PC-3 (cell line): ENCODE results near the gene NPB. TPM values are rescaled to one million over a fixed set of nuclear protein-coding genes. Genes with fewer than 3 reads are reported as not detected.

ENCODE experiments used
- ATAC-seq: fragments of 200-7000 bp; cut with Tn5 transposase; 2 replicates; pipeline ENCODE4 v1.9.1; 2020; ENCODE audit warnings: mild to moderate bottlenecking, moderate library complexity
- BruUV-seq: library from RNA; stranded (reverse); fragments of 400-500 nt; replicated peaks from 2 replicates; lab custom pipeline; 2021; lab: Mats Ljungman, UMichigan
- CTCF ChIA-PET: fragments of 300-600 bp; sonication (Branson Sonifier 250); formaldehyde crosslinking; loops from one replicate; lab custom pipeline; 2022; ENCODE audit warnings: antibody characterized with exemption; lab: Charles Lee
- POLR2A ChIA-PET: fragments of 300-600 bp; sonication (Branson Sonifier 250); formaldehyde crosslinking; loops from one replicate; lab custom pipeline; 2022; ENCODE audit warnings: antibody characterized with exemption; ENCODE audit not compliant: unreplicated experiment; lab: Charles Lee
- DNase-seq: peaks from one replicate; pipeline ENCODE4 v3.0.0-alpha.2; 2015
- H2AFZ ChIP-seq: fragments of 300-600 bp; sonication (generic); 2 replicates; pipeline ENCODE4 v1.6.0; 2016; ENCODE audit warnings: antibody characterized with exemption, low read length
- H3F3A ChIP-seq: fragments of 300-600 bp; sonication (generic); one replicate; pipeline ENCODE4 v1.6.0; 2017; ENCODE audit warnings: antibody characterized with exemption, low read length, control low read depth, mild to moderate bottlenecking; ENCODE audit not compliant: unreplicated experiment
- H3K27ac ChIP-seq: fragments of 300-600 bp; sonication (generic); 2 replicates; pipeline ENCODE4 v1.5.1; 2016; ENCODE audit warnings: mild to moderate bottlenecking, low read length
- H3K27me3 ChIP-seq: fragments of 300-600 bp; sonication (generic); 2 replicates; pipeline ENCODE4 v1.6.1; 2016; ENCODE audit warnings: low read length, mixed read lengths
- H3K36me3 ChIP-seq: fragments of 300-600 bp; sonication (generic); 2 replicates; pipeline ENCODE4 v1.6.1; 2016; ENCODE audit warnings: low read depth, mixed run types, low read length, mixed read lengths
- H3K4me1 ChIP-seq: fragments of 300-600 bp; sonication (generic); 2 replicates; pipeline ENCODE4 v1.5.1; 2016; ENCODE audit warnings: low read length; ENCODE audit not compliant: insufficient read depth
- H3K4me2 ChIP-seq: fragments of 300-600 bp; sonication (generic); 2 replicates; pipeline ENCODE4 v1.6.0; 2016; ENCODE audit warnings: low read length
- H3K4me3 ChIP-seq: fragments of 300-600 bp; sonication (generic); 2 replicates; pipeline ENCODE4 v1.5.1; 2016; ENCODE audit warnings: mild to moderate bottlenecking, low read length, mixed read lengths
- H3K79me2 ChIP-seq: fragments of 300-600 bp; sonication (generic); 2 replicates; pipeline ENCODE4 v1.6.1; 2017; ENCODE audit warnings: low read length, mixed read lengths
- H3K9ac ChIP-seq: fragments of 300-600 bp; sonication (generic); 2 replicates; pipeline ENCODE4 v1.6.0; 2016; ENCODE audit warnings: mild to moderate bottlenecking, low read length
- H3K9me2 ChIP-seq: fragments of 300-600 bp; sonication (generic); replicated peaks from 2 replicates; pipeline ENCODE4 v1.6.1; 2016; ENCODE audit warnings: mixed run types, low read length, mixed read lengths
- H3K9me3 ChIP-seq: fragments of 300-600 bp; sonication (generic); 2 replicates; pipeline ENCODE4 v1.6.1; 2016; ENCODE audit warnings: low read length, mixed read lengths
- H4K20me1 ChIP-seq: fragments of 300-600 bp; sonication (generic); 2 replicates; pipeline ENCODE4 v1.6.1; 2016; ENCODE audit warnings: low read length, mixed read lengths
- EZH2 ChIP-seq: fragments of 300-600 bp; sonication (generic); IDR thresholded peaks from one replicate; pipeline ENCODE4 v1.6.1; 2017; ENCODE audit warnings: antibody characterized with exemption, mild to moderate bottlenecking, low read length; ENCODE audit not compliant: unreplicated experiment
- EZH2phosphoT487 ChIP-seq: fragments of 300-600 bp; sonication (generic); IDR thresholded peaks from 2 replicates; pipeline ENCODE4 v1.6.1; 2018; ENCODE audit warnings: mild to moderate bottlenecking, antibody characterized with exemption, low read length, borderline replicate concordance
- intact Hi-C: fragments of 100-400 bp; cut with micrococcal nuclease; formaldehyde crosslinking; loops from 2 replicates; pipeline ENCODE4 v1.9.0; 2023
- total RNA-seq: library from RNA; depleted of rRNA; stranded (reverse); fragments of >200 nt; gene quantifications from 2 replicates; pipeline ENCODE4 v1.2.3, GENCODE V29; 2014
- TF ChIP-seq, protein P1 (sequence below): fragments of 300-600 bp; sonication (generic); conservative IDR thresholded peaks from 2 replicates; pipeline ENCODE4 v1.5.1; 2017; ENCODE audit warnings: antibody characterized with exemption, low read depth, mild to moderate bottlenecking, low read length

Gene NPB
- total RNA-seq, 1 experiment from 2014 or later = 0.07 TPM

DNA sequence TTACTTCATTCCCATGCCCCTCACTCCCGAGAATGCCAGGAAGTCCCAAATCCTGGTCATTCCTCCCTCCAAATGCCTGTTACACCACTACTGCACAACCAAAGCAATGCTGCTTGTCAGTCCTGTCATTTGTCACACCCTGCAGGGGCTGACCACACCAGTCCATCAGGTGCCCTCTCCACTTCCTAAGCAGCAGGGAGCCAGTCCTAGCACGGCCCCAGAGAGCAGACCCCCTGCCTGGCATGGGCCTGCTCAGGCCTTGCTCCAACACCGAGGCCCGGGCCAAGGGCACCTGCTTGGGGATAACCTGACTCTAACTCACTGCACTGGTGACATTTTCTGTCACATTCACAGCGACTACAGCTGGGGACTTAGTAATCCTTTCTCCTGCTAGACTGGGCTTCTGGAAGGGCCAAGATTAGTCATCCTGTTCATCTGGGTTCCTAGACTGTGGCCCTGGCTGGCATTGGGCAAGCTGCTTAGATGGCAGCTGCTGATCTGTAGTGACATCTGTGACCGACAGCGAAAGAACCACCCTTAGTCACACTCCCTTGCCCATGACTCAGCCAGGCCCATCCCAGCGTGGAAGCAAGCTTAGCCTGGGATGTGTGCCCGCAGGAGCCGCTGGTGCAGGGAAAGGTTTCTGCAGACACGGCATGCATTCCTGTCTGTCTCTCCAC, 16.0 kb upstream of the NPB start:
- no peak for TF ChIP-seq EZH2phosphoT487

DNA sequence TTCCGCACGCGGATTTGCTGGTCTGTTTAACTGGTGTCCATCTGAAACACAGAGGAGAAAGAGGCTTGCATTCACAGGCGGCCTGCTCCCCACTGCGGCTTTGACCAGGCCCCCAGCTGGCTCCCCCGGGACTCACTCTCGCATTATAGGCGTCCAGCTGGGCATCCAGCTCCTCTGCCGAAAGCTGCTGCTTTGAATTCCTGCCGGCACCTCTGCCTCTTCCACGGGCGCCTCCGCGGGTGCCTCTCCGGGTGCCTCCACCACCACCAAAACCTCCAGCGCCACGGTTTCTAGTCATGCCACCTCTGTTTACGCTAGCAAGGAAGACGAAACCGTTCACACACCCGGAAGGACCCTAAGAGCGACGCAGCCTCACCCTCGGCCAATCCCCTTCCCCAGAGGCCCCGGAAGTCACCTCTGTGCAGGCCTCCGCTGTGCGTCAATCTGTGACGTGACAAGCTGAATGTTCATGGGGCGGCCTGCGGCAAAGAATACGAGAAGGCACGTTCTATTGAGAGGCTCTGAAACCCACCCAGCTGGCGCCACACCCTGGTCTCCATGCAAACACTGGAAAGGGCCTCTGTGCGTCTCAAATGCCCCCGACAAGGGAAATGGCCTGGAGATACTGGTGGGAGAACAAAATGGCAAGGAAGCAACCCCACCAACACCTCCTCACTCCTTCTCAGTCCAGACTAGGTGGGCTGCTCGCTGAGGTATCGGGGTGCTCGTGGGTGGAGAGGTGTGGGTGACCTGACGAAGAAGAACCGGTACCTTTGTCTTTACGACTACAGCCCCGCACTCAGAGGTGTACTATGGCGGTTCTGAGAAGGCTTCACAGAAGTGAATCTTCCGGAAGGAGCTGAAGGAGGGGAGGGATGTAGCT, 13.7 kb upstream of the NPB start:
- H3F3A ChIP-seq = peaks cover 12% of the 10 kb centered on the region
- H3K9me3 ChIP-seq = no peaks in the 10 kb centered on the region
- TF ChIP-seq, protein P1, sequence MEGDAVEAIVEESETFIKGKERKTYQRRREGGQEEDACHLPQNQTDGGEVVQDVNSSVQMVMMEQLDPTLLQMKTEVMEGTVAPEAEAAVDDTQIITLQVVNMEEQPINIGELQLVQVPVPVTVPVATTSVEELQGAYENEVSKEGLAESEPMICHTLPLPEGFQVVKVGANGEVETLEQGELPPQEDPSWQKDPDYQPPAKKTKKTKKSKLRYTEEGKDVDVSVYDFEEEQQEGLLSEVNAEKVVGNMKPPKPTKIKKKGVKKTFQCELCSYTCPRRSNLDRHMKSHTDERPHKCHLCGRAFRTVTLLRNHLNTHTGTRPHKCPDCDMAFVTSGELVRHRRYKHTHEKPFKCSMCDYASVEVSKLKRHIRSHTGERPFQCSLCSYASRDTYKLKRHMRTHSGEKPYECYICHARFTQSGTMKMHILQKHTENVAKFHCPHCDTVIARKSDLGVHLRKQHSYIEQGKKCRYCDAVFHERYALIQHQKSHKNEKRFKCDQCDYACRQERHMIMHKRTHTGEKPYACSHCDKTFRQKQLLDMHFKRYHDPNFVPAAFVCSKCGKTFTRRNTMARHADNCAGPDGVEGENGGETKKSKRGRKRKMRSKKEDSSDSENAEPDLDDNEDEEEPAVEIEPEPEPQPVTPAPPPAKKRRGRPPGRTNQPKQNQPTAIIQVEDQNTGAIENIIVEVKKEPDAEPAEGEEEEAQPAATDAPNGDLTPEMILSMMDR = no peak
- TF ChIP-seq EZH2 = no peak
- no peak for TF ChIP-seq EZH2phosphoT487
- no peak for ATAC-seq
- POLR2A ChIA-PET = no interaction called here
- CTCF ChIA-PET = no interaction called here
- H3K27ac ChIP-seq = no peak overlapping the region
- peaks cover 45% of the 10 kb centered on the region for H3K4me1 ChIP-seq
- no peak overlapping the region for H2AFZ ChIP-seq
- H3K4me3 ChIP-seq = no peak overlapping the region
- H3K79me2 ChIP-seq = peaks cover 81% of the 10 kb centered on the region
- H3K4me2 ChIP-seq = no peak overlapping the region
- H3K27me3 ChIP-seq = no peaks in the 10 kb centered on the region
- H3K36me3 ChIP-seq = peaks cover 60% of the 10 kb centered on the region
- intact Hi-C loops = no loop called here
- no TSS peak for BruUV-seq
- DNase-seq = no peak
- no peaks in the 10 kb centered on the region for H3K9me2 ChIP-seq
- no peak overlapping the region for H3K9ac ChIP-seq
- H4K20me1 ChIP-seq = peaks cover 34% of the 10 kb centered on the region

More for the DNA sequence above, 16.0 kb upstream of the NPB start:
- Histone ChIP-seq H3K9me2 (no peaks in the 10 kb centered on the region), H3K4me2 (peak overlapping the region; percentile 60), H2AFZ (no peak overlapping the region), H3K9ac (no peak overlapping the region), H3K27me3 (no peaks in the 10 kb centered on the region), H3K4me1 (peaks cover 41% of the 10 kb centered on the region), H3K79me2 (peaks cover 70% of the 10 kb centered on the region), H3K36me3 (peaks cover 70% of the 10 kb centered on the region), H3K4me3 (no peak overlapping the region), H3K27ac (peak overlapping the region; percentile 72), H3F3A (peaks cover 12% of the 10 kb centered on the region), H4K20me1 (peaks cover 34% of the 10 kb centered on the region), H3K9me3 (no peaks in the 10 kb centered on the region)
- no TSS peak for BruUV-seq
- intact Hi-C loops = no loop called here
- peak; percentile 93 for DNase-seq
- peak; percentile 97 for ATAC-seq
- POLR2A ChIA-PET = interaction anchor here (0.6 kb wide), 2 partner anchors 12 to 24 kb away, joined by 3 to 4 read pairs; no protein-coding TSS in a partner anchor
- CTCF ChIA-PET = interaction anchor here (0.6 kb wide), 1 partner anchor 136 kb away, joined by 4 read pairs; the partner anchor contains the start of gene CENPX

DNA sequence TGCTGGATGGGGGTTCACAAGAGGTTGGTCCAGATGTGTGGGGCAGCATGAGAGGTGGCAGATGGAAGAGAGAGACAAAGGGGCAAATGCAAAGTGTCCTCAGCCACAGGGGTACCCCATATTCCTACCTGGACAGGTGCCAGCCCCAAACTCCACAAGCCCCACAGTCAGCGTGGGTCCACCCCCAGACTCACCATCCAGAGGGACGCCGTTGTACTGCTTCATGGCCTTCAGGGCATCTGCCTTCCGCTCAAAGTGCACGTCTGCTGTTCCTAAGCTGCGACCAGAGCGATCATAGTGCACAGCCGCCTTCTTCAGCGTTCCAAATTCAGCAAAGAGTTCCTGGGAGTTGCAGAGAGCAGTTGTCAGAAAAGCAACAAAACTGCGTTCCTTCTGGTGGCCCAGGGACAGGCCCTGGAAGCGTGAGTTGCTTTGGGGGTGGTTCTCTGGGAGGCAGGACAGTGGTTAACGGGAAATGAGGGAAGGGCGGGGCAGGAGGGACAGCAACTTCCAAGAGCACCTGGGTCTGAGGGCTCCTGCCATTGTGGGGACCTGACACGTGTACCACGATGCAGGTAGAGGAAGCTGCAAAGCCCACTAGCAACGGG, 12.9 kb upstream of the NPB start:
- H3K27me3 ChIP-seq = no peaks in the 10 kb centered on the region
- no peaks in the 10 kb centered on the region for H3K9me2 ChIP-seq
- POLR2A ChIA-PET = no interaction called here
- peak overlapping the region; percentile 98; the same call in 1 of the 2 replicates for H3K9ac ChIP-seq
- H3K36me3 ChIP-seq = peaks cover 55% of the 10 kb centered on the region
- peaks cover 83% of the 10 kb centered on the region for H3K79me2 ChIP-seq
- DNase-seq (no peak), ATAC-seq (no peak)
- H3K4me3 ChIP-seq = peak overlapping the region; percentile 99
- H2AFZ ChIP-seq = no peak overlapping the region
- no TSS peak for BruUV-seq
- CTCF ChIA-PET = no interaction called here
- intact Hi-C loops = no loop called here
- H3F3A ChIP-seq = peaks cover 12% of the 10 kb centered on the region
- H3K27ac ChIP-seq = no peak overlapping the region; the same call in 1 of the 2 replicates
- peak overlapping the region; percentile 100; the same call in 1 of the 2 replicates for H3K4me2 ChIP-seq
- peaks cover 34% of the 10 kb centered on the region for H4K20me1 ChIP-seq
- no peaks in the 10 kb centered on the region for H3K9me3 ChIP-seq
- H3K4me1 ChIP-seq = peaks cover 45% of the 10 kb centered on the region
- no peak for TF ChIP-seq EZH2phosphoT487
- no peak for TF ChIP-seq EZH2
- TF ChIP-seq, protein P1 = no peak
